Aorta (tissue), 5 donors: ENCODE data around the gene BARX2. TPM values are rescaled to one million over a fixed set of nuclear protein-coding genes. Genes with fewer than 3 reads are reported as not detected.

Source experiments
- ATAC-seq: fragments of 200-7000 bp; cut with Tn5 transposase; one replicate; pipeline ENCODE4 v1.9.1; 2022; ENCODE audit warnings: moderate library complexity; ENCODE audit not compliant: low FRiP score
- DNase-seq, 2 donors: peaks; one replicate each; pipeline ENCODE4 v3.0.0-alpha.2; 2020
- H3K27ac ChIP-seq, 2 donors: one replicate each; pipeline ENCODE4 v1.5.1; 2013; ENCODE audit warnings: low read length in 2 of 2, mild to moderate bottlenecking in 2 of 2, moderate library complexity in 2 of 2, control low read depth in 1 of 2, inconsistent platforms in 1 of 2, low read depth in 1 of 2
- H3K27me3 ChIP-seq, 2 donors: one replicate each; pipeline ENCODE4 v1.6.1; 2013; ENCODE audit warnings: control low read depth in 1 of 2, low read length in 1 of 2, mild to moderate bottlenecking in 1 of 2, moderate library complexity in 1 of 2; ENCODE audit not compliant: insufficient read depth in 2 of 2, control insufficient read depth in 1 of 2
- H3K36me3 ChIP-seq, 2 donors: one replicate each; pipeline ENCODE4 v1.6.1; 2013; ENCODE audit warnings: control low read depth in 1 of 2, low read length in 1 of 2, mild to moderate bottlenecking in 1 of 2; ENCODE audit not compliant: insufficient read depth in 2 of 2, control insufficient read depth in 1 of 2
- H3K4me1 ChIP-seq, 2 donors: one replicate each; pipeline ENCODE4 v1.6.1; 2013; ENCODE audit warnings: low read length in 2 of 2, control low read depth in 1 of 2, mild to moderate bottlenecking in 1 of 2, moderate library complexity in 1 of 2; ENCODE audit not compliant: insufficient read depth in 2 of 2, control insufficient read depth in 1 of 2
- H3K4me3 ChIP-seq, 2 donors: one replicate each; pipeline ENCODE4 v1.5.1; 2013; ENCODE audit warnings: low read length in 2 of 2, control low read depth in 1 of 2, mild to moderate bottlenecking in 1 of 2
- H3K9me3 ChIP-seq: one replicate; pipeline ENCODE4 v1.6.1; 2013; ENCODE audit warnings: mild to moderate bottlenecking, low read length; ENCODE audit not compliant: control insufficient read depth
- WGBS, 2 donors: extraction: QIAGEN DNeasy Blood & Tissue Kit; methylation state at CpG; one replicate each; pipeline ENCODE4 v1.1.7; 2013; 5-methylcytosine and 5-hydroxymethylcytosine counted together
- intact Hi-C, 2 donors: fragments of 100-400 bp; cut with DNase I; formaldehyde crosslinking; loops; one replicate each; pipeline versions ENCODE4 v1.14.2 to v1.15.0; 2022
- polyA plus RNA-seq, 2 donors: library from polyadenylated mRNA; stranded (reverse); fragments of 200-250 nt; gene quantifications; one replicate each; pipeline ENCODE4 v1.2.3, GENCODE V29; 2013
- total RNA-seq, 2 donors: library from RNA; stranded (reverse); fragmentation: NEBNext Ultra II Directional; extraction: Animal tissue kit (Norgen Biotek cat#: 25700); gene quantifications; one replicate each; pipeline ENCODE4 v1.2.1, GENCODE V29; 2021
- donor health status: healthy with polysubstance abuse.
- donor health status: Bipolar disorder and iron deficiency.
- donor health status: DM: no; HTN: no; CAD: no.
- donor health status: DM: no; HTN: no; CAD: no.
- donor health status: DM: yes; HTN: yes; CAD: no.

Gene BARX2
- total and polyA plus RNA-seq, 4 donors = 0.05 to 1.5 TPM; not detected in 2

DNA sequence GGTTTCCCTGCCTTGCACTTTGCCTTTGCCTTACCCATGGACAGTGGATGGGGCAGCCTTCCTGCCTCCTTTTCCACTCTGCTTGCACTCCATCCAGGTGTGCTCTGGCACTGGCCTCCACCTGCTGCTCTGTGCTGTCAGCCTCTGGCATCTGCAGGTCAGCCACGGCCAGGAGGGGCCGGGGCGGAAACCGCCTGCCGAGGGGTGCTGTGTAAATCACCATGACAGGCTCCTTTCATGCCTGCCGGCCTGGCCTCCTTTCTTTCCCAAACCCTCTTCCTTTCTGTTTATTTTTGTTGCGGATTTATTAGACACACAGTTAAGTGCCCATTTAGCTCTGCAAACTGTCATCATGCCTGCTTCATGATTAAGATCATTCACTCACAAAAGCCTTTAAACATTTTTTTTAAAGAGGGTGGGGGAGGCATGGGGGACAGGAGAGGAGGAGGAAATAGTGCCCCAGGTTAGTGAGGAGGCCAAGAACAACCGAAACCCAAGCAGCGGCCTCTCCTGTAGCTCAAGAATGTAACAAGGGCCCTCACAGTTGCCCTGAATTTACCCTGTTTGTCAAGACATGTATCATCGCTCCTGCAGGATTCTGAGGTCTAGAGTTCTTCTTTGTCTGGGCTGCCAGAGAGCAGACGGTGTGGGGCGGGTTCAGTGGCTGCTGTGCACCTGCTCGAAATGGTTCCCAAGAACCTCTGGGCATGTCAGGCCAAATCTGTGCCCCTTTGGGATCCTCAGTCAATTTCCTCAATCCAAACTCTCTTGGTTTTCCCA lies 83.3 kb downstream of the BARX2 start:
- Histone ChIP-seq H3K4me1 (no peaks in the 10 kb centered on the region), H3K27ac (no peak overlapping the region), H3K9me3 (no peaks in the 10 kb centered on the region), H3K36me3 (no peaks in the 10 kb centered on the region), H3K27me3 (no peaks in the 10 kb centered on the region), H3K4me3 (no peak overlapping the region)
- DNase-seq = no peak
- 23 to 30% methylated on average over 13 of the region's 13 CpGs for WGBS, 2 donors
- ATAC-seq = no peak
- intact Hi-C loops = no loop called here

DNA sequence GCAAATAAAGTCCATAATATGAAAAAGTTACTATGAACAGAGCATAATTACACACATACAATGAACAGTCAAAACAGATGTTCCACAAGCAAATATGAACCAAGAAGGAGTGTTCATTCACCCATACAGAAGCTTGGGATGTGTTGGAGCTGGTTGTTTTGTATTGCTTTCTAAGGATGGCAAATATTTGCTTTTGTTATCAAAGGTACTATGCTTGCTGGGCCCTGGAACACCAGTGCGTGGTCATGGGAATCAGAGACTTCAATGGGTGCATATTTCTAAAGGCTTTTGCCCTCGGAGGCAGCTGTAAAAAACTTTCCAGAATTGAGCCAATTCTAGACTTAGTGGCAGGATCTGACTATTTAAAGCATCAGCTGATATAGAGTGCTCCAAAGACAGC lies 85.1 kb downstream of the BARX2 start:
- Histone ChIP-seq H3K4me1 (no peaks in the 10 kb centered on the region), H3K27ac (no peak overlapping the region), H3K27me3 (no peaks in the 10 kb centered on the region), H3K9me3 (no peaks in the 10 kb centered on the region), H3K4me3 (no peak overlapping the region), H3K36me3 (no peaks in the 10 kb centered on the region)
- WGBS, 2 donors = 28 to 45% methylated on average over 2 of the region's 2 CpGs
- no peak for DNase-seq
- no peak for ATAC-seq
- intact Hi-C loops = no loop called here

GRCh38 chr11:129484068-129484467 lies 108.4 kb downstream of the BARX2 start:
- Histone ChIP-seq H3K27me3 (no peaks in the 10 kb centered on the region), H3K4me3 (no peak overlapping the region), H3K27ac (no peak overlapping the region), H3K4me1 (no peaks in the 10 kb centered on the region), H3K9me3 (no peaks in the 10 kb centered on the region), H3K36me3 (no peaks in the 10 kb centered on the region)
- ATAC-seq = no peak
- no peak for DNase-seq
- 71 to 78% methylated on average over 1 of the region's 1 CpG for WGBS, 2 donors
- intact Hi-C loops = no loop called here

GRCh38 chr11:129489249-129489648 lies 113.6 kb downstream of the BARX2 start:
- Histone ChIP-seq H3K27ac (no peak overlapping the region), H3K4me3 (no peak overlapping the region), H3K9me3 (no peaks in the 10 kb centered on the region), H3K36me3 (no peaks in the 10 kb centered on the region), H3K27me3 (no peaks in the 10 kb centered on the region), H3K4me1 (no peaks in the 10 kb centered on the region)
- 68 to 79% methylated on average over 1 of the region's 1 CpG for WGBS, 2 donors
- DNase-seq (no peak), ATAC-seq (no peak)
- intact Hi-C loops = no loop called here

GRCh38 chr11:129490004-129490403 lies 114.4 kb downstream of the BARX2 start:
- DNase-seq = no peak
- Histone ChIP-seq H3K9me3 (no peaks in the 10 kb centered on the region), H3K4me3 (no peak overlapping the region), H3K27me3 (no peaks in the 10 kb centered on the region), H3K4me1 (no peaks in the 10 kb centered on the region), H3K27ac (no peak overlapping the region), H3K36me3 (no peaks in the 10 kb centered on the region)
- intact Hi-C loops = no loop called here
- ATAC-seq = no peak
- 66 to 70% methylated on average over 6 of the region's 6 CpGs for WGBS, 2 donors

DNA sequence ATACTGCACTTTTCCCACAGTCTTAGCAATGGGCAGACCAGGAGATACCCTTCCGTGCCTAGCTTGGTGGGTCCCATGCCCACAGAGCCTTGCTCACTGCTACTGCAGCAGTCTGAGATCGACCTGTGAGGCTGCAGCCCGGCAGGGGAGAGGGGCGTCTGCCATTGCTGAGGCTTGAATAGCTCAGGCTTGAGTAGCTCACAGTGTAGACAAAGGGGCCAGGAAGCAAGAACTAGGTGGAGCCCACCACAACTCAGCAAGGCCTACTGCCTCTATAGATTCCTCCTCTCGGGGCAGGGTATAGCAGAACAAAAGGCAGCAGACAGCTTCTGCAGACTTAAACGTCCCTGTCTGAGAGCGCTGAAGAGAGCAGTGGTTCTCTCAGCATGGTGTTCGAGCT lies 118.1 kb downstream of the BARX2 start:
- Histone ChIP-seq H3K4me1 (no peaks in the 10 kb centered on the region), H3K27me3 (no peaks in the 10 kb centered on the region), H3K4me3 (no peak overlapping the region), H3K36me3 (no peaks in the 10 kb centered on the region), H3K27ac (no peak overlapping the region), H3K9me3 (no peaks in the 10 kb centered on the region)
- no peak for ATAC-seq
- 81 to 88% methylated on average over 8 of the region's 8 CpGs for WGBS, 2 donors
- intact Hi-C loops = no loop called here
- no peak for DNase-seq

Other genes starting within 250 kb of the BARX2 start
- 10 to 100 TPM; 14.4 to 21.3 TPM for gene ARHGAP32, start 183.5 kb upstream of the BARX2 start, total RNA-seq
- 1 to 10 TPM; 1.8 to 3.4 TPM for gene ARHGAP32, start 183.5 kb upstream of the BARX2 start, polyA plus RNA-seq